GM08714 (cell line): Measurements from ENCODE around the gene NUBP2.
A peak's percentile ranks its signal among the peaks of the same experiment; 100 is the strongest.

Source experiments
- H3K4me3 ChIP-seq: fragments of 200-500 bp; sonication (Bioruptor generic); 2 replicates; pipeline ENCODE4 v1.5.1; 2014; ENCODE audit warnings: mild to moderate bottlenecking, low read length, inconsistent platforms
- ZNF274 ChIP-seq: IDR thresholded peaks from 2 replicates; pipeline ENCODE4 v1.6.1; 2012; ENCODE audit warnings: mild to moderate bottlenecking, low read depth, low read length

Gene NUBP2

GRCh38 chr16:1781254-1781653 is 1.5 kb upstream of the NUBP2 start:
- peak overlapping the region; percentile 77; the same call in 1 of the 2 replicates for H3K4me3 ChIP-seq
- no peak for TF ChIP-seq ZNF274

GRCh38 chr16:1781758-1782407 is 877 bp upstream of the NUBP2 start:
- no peak for TF ChIP-seq ZNF274
- peak overlapping the region; percentile 77 for H3K4me3 ChIP-seq

GRCh38 chr16:1784977-1785845 is 2.5 kb downstream of the NUBP2 start:
- H3K4me3 ChIP-seq = no peak overlapping the region
- TF ChIP-seq ZNF274 = no peak

- TF ChIP-seq ZNF274 = no peak
- no peak overlapping the region for H3K4me3 ChIP-seq
Measured at GRCh38 chr16:1785846-1786170, 3.0 kb downstream of the NUBP2 start.

- no peak for TF ChIP-seq ZNF274
- H3K4me3 ChIP-seq = no peak overlapping the region
Measured at GRCh38 chr16:1786242-1787055, 3.7 kb downstream of the NUBP2 start.

- TF ChIP-seq ZNF274 = no peak
- no peak overlapping the region for H3K4me3 ChIP-seq
Measured at GRCh38 chr16:1787056-1787321, 4.2 kb downstream of the NUBP2 start.

GRCh38 chr16:1787322-1788094 is 4.7 kb downstream of the NUBP2 start:
- H3K4me3 ChIP-seq = no peak overlapping the region
- no peak for TF ChIP-seq ZNF274

GRCh38 chr16:1788095-1788707 is 5.4 kb downstream of the NUBP2 start:
- TF ChIP-seq ZNF274 = no peak
- no peak overlapping the region for H3K4me3 ChIP-seq

- H3K4me3 ChIP-seq = no peak overlapping the region
- TF ChIP-seq ZNF274 = no peak
Measured at GRCh38 chr16:1788708-1789100, 5.9 kb downstream of the NUBP2 start.

- H3K4me3 ChIP-seq = no peak overlapping the region
- TF ChIP-seq ZNF274 = no peak
Measured at GRCh38 chr16:1789643-1790045, 6.9 kb downstream of the NUBP2 start.

- no peak overlapping the region for H3K4me3 ChIP-seq
- no peak for TF ChIP-seq ZNF274
Measured at GRCh38 chr16:1790261-1790610, 7.5 kb downstream of the NUBP2 start.

- TF ChIP-seq ZNF274 = no peak
- H3K4me3 ChIP-seq = no peak overlapping the region
Measured at GRCh38 chr16:1790611-1791255, 8.0 kb downstream of the NUBP2 start.

- no peak overlapping the region for H3K4me3 ChIP-seq
- TF ChIP-seq ZNF274 = no peak
Measured at GRCh38 chr16:1791256-1791942, 8.6 kb downstream of the NUBP2 start.
